Esophagus muscularis mucosa (tissue), 4 donors: ENCODE data around the gene CUX1.

Source experiments
- EP300 ChIP-seq: sonication (generic); formaldehyde crosslinking; IDR thresholded peaks from one replicate; pipeline ENCODE4 v1.6.1; 2017; ENCODE audit warnings: antibody characterized with exemption
- POLR2A ChIP-seq: fragments of 450-650 bp; IDR thresholded peaks from one replicate; pipeline ENCODE4 v1.6.1; 2017; ENCODE audit warnings: antibody characterized with exemption, moderate library complexity, mild to moderate bottlenecking, low read depth
- TF ChIP-seq, protein P1 (sequence below), 3 experiments: fragments of 200-600 bp in 2 of 3; fragments of 450-650 bp in 1 of 3; sonication (generic) in 2 of 3; IDR thresholded peaks; one replicate each; pipeline ENCODE4 v1.5.1; 2017 to 2019; ENCODE audit warnings: antibody characterized with exemption in 3 of 3, mild to moderate bottlenecking in 2 of 3, moderate library complexity in 1 of 3

DNA sequence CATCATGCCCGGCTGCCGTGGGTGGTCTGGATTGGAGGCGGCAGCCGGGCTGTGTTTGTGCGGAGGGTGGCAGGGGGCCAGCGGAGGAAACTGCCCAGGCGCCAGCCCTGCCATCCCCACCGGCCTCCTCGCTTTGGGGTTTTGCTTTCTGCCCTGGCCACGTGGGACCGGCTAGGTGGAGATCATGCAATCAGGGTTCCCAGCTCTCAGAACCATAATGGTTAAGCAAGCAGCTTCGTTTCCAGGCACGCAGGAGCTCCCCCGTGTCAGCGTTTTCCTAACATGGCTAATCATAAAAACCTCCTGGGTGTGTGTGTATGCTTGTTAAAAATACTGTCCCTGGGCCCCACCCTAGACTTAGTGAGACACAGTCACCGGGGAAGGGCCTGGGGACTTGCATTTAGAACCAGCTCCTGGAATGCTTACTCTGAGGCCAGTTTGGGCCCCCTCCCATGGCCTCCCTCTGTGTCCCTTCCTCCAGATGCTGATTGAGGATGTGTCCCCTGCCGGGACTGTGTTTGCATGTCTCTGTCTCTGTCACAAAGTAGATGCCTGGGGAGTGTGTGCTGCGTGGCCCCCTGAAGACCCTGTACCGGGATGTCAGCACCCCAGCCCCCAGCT, 119.3 kb downstream of the CUX1 start:
- TF ChIP-seq, protein P1, sequence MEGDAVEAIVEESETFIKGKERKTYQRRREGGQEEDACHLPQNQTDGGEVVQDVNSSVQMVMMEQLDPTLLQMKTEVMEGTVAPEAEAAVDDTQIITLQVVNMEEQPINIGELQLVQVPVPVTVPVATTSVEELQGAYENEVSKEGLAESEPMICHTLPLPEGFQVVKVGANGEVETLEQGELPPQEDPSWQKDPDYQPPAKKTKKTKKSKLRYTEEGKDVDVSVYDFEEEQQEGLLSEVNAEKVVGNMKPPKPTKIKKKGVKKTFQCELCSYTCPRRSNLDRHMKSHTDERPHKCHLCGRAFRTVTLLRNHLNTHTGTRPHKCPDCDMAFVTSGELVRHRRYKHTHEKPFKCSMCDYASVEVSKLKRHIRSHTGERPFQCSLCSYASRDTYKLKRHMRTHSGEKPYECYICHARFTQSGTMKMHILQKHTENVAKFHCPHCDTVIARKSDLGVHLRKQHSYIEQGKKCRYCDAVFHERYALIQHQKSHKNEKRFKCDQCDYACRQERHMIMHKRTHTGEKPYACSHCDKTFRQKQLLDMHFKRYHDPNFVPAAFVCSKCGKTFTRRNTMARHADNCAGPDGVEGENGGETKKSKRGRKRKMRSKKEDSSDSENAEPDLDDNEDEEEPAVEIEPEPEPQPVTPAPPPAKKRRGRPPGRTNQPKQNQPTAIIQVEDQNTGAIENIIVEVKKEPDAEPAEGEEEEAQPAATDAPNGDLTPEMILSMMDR (IDR thresholded peaks at IDR 0.05) = no peak
- TF ChIP-seq EP300 = no peak
- no peak for TF ChIP-seq POLR2A
